ENCODE measurements around the gene FANCC.

GRCh38 chr9:95305770-95306492, 11.6 kb downstream of the FANCC start:
- TF ChIP-seq RAD21 (IDR thresholded peaks at IDR 0.05; ENCODE audit: low read length) (no peak), EP300 (IDR thresholded peaks at IDR 0.05; ENCODE audit: borderline replicate concordance in 1 of 2, low read depth in 1 of 2, low read length in 1 of 2) (no peak), USF1 (IDR thresholded peaks at IDR 0.05; ENCODE audit: borderline replicate concordance, low read depth) (no peak), CTCF (IDR thresholded peaks at IDR 0.05) (no peak), FOXM1 (IDR thresholded peaks at IDR 0.05; ENCODE audit: low read depth) (no peak), MXI1 (IDR thresholded peaks at IDR 0.05; ENCODE audit: low read depth, low read length) (no peak)
- TF ChIP-seq, protein P1, sequence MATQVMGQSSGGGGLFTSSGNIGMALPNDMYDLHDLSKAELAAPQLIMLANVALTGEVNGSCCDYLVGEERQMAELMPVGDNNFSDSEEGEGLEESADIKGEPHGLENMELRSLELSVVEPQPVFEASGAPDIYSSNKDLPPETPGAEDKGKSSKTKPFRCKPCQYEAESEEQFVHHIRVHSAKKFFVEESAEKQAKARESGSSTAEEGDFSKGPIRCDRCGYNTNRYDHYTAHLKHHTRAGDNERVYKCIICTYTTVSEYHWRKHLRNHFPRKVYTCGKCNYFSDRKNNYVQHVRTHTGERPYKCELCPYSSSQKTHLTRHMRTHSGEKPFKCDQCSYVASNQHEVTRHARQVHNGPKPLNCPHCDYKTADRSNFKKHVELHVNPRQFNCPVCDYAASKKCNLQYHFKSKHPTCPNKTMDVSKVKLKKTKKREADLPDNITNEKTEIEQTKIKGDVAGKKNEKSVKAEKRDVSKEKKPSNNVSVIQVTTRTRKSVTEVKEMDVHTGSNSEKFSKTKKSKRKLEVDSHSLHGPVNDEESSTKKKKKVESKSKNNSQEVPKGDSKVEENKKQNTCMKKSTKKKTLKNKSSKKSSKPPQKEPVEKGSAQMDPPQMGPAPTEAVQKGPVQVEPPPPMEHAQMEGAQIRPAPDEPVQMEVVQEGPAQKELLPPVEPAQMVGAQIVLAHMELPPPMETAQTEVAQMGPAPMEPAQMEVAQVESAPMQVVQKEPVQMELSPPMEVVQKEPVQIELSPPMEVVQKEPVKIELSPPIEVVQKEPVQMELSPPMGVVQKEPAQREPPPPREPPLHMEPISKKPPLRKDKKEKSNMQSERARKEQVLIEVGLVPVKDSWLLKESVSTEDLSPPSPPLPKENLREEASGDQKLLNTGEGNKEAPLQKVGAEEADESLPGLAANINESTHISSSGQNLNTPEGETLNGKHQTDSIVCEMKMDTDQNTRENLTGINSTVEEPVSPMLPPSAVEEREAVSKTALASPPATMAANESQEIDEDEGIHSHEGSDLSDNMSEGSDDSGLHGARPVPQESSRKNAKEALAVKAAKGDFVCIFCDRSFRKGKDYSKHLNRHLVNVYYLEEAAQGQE (IDR thresholded peaks at IDR 0.05; ENCODE audit: low read depth, low read length): no peak
- TF ChIP-seq, protein P2, sequence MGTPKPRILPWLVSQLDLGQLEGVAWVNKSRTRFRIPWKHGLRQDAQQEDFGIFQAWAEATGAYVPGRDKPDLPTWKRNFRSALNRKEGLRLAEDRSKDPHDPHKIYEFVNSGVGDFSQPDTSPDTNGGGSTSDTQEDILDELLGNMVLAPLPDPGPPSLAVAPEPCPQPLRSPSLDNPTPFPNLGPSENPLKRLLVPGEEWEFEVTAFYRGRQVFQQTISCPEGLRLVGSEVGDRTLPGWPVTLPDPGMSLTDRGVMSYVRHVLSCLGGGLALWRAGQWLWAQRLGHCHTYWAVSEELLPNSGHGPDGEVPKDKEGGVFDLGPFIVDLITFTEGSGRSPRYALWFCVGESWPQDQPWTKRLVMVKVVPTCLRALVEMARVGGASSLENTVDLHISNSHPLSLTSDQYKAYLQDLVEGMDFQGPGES (IDR thresholded peaks at IDR 0.05; ENCODE audit: low read depth, low read length): no peak
